GM12878 (cell line): ENCODE results near the gene RPL22. TPM values are rescaled to one million over a fixed set of nuclear protein-coding genes. Genes with fewer than 3 reads are reported as not detected.

Source experiments
- ATAC-seq: fragments of 200-7000 bp; cut with Tn5 transposase; 3 replicates; pipeline ENCODE4 v1.9.1; 2020; ENCODE audit warnings: mild to moderate bottlenecking, moderate library complexity
- BruUV-seq: library from RNA; stranded (reverse); fragments of 400-500 nt; replicated peaks from 2 replicates; lab custom pipeline; 2021; lab: Mats Ljungman, UMichigan
- CTCF ChIA-PET: fragments of 300-600 bp; sonication (Branson Sonifier 250); formaldehyde crosslinking; extraction: SDS; loops from one replicate; lab custom pipeline; 2021; ENCODE audit warnings: inconsistent platforms; lab: Yijun Ruan, JAX
- POLR2A ChIA-PET: fragments of 350-600 bp; formaldehyde crosslinking; extraction: SDS; loops from one replicate; lab custom pipeline; 2021; ENCODE audit warnings: inconsistent platforms; lab: Charles Lee
- RAD21 ChIA-PET: fragments of 300-600 bp; sonication (Branson Sonifier 250); formaldehyde crosslinking; loops from one replicate; lab custom pipeline; 2023; ENCODE audit warnings: antibody characterized with exemption; ENCODE audit not compliant: unreplicated experiment; lab: Charles Lee
- SMC1A ChIA-PET: fragments of 300-600 bp; sonication (Branson Sonifier 250); formaldehyde crosslinking; loops from one replicate; lab custom pipeline; 2023; ENCODE audit not compliant: unreplicated experiment, uncharacterized antibody; lab: Charles Lee
- DNase-seq: peaks from one replicate; pipeline ENCODE4 v3.0.0-alpha.2; 2011; ENCODE audit warnings: low read depth, low spot score
- FAIRE-seq: peaks from 3 replicates; lab custom pipeline; 2011; peaks lifted over from hg19 to GRCh38; lab: Jason Lieb, UNC
- H2AFZ ChIP-seq: 2 replicates; pipeline ENCODE4 v1.6.0; 2011; ENCODE audit warnings: low read depth, low read length, control low read depth; ENCODE audit not compliant: control insufficient read depth
- H3K27ac ChIP-seq: 2 replicates; pipeline ENCODE4 v1.5.1; 2011; ENCODE audit warnings: control low read depth; ENCODE audit not compliant: control insufficient read depth, insufficient read depth
- H3K27me3 ChIP-seq, 2 experiments: replicated peaks in 1 of 2; 2 replicates each; pipeline versions ENCODE4 v1.6.0 to v1.6.1; 2011; ENCODE audit warnings: low read length in 1 of 2; ENCODE audit not compliant: control insufficient read depth in 2 of 2, insufficient read depth in 2 of 2
- H3K36me3 ChIP-seq, 2 experiments: 2 replicates each; pipeline ENCODE4 v1.5.1; 2011; ENCODE audit warnings: low read length in 1 of 2; ENCODE audit not compliant: control insufficient read depth in 2 of 2, insufficient read depth in 2 of 2
- H3K4me1 ChIP-seq: 2 replicates; pipeline ENCODE4 v1.6.1; 2011; ENCODE audit warnings: mild to moderate bottlenecking, low read length, moderate library complexity, mixed read lengths; ENCODE audit not compliant: control insufficient read depth, insufficient read depth
- H3K4me2 ChIP-seq: 2 replicates; pipeline ENCODE4 v1.6.0; 2011; ENCODE audit warnings: control low read depth; ENCODE audit not compliant: control insufficient read depth, insufficient read depth
- H3K4me3 ChIP-seq: fragments of 200-600 bp; sonication (generic); 2 replicates; pipeline ENCODE4 v1.5.1; 2016
- H3K79me2 ChIP-seq: 2 replicates; pipeline ENCODE4 v1.6.0; 2011; ENCODE audit warnings: low read length; ENCODE audit not compliant: control insufficient read depth, insufficient read depth
- H3K9ac ChIP-seq: 2 replicates; pipeline ENCODE4 v1.8.0; 2011; ENCODE audit warnings: low read length, control low read depth, mixed read lengths; ENCODE audit not compliant: control insufficient read depth, insufficient read depth
- H3K9me3 ChIP-seq: replicated peaks from 3 replicates; pipeline ENCODE4 v1.5.1; 2011; ENCODE audit warnings: mild to moderate bottlenecking, low read length; ENCODE audit not compliant: control insufficient read depth, insufficient read depth
- H4K20me1 ChIP-seq: 2 replicates; pipeline ENCODE4 v1.6.0; 2011; ENCODE audit not compliant: control insufficient read depth, insufficient read depth
- ASH2L ChIP-seq: fragments of 300-600, 200-600 bp; sonication (generic); IDR thresholded peaks from 2 replicates; pipeline ENCODE4 v1.6.1; 2017; ENCODE audit warnings: low read depth, mild to moderate bottlenecking, borderline replicate concordance
- EED ChIP-seq: sonication (generic); IDR thresholded peaks from 2 replicates; pipeline ENCODE4 v1.6.1; 2016; ENCODE audit warnings: antibody characterized with exemption, low read depth
- ESRRA ChIP-seq: IDR thresholded peaks from 2 replicates; pipeline ENCODE4 v1.6.1; 2012; ENCODE audit warnings: mild to moderate bottlenecking, low read length, improper control_type of control experiment
- MEF2A ChIP-seq: IDR thresholded peaks from 2 replicates; pipeline ENCODE4 v1.6.1; 2011; ENCODE audit warnings: low read depth, mild to moderate bottlenecking, low read length, moderate library complexity; ENCODE audit not compliant: insufficient read depth
- MYB ChIP-seq: fragments of 150-350 bp; IDR thresholded peaks from 2 replicates; pipeline ENCODE4 v1.6.1; 2014; ENCODE audit warnings: mild to moderate bottlenecking, low read depth, low read length, borderline replicate concordance
- NFYB ChIP-seq: IDR thresholded peaks from 2 replicates; pipeline ENCODE4 v1.6.1; 2011; ENCODE audit warnings: low read depth, mild to moderate bottlenecking, low read length, improper control_type of control experiment, moderate library complexity; ENCODE audit not compliant: insufficient read depth
- PRDM15 ChIP-seq: fragments of 450-650 bp; formaldehyde crosslinking; IDR thresholded peaks from 2 replicates; pipeline ENCODE4 v1.4.0; 2020; ENCODE audit warnings: mild to moderate bottlenecking, moderate library complexity
- RBBP5 ChIP-seq: fragments of 200-600 bp; sonication (generic); conservative IDR thresholded peaks from 2 replicates; pipeline ENCODE4 v1.6.1; 2016
- SIN3A ChIP-seq: IDR thresholded peaks from 2 replicates; pipeline ENCODE4 v1.6.1; 2012; ENCODE audit warnings: low read depth, low read length, improper control_type of control experiment
- SIX5 ChIP-seq: IDR thresholded peaks from 2 replicates; pipeline ENCODE4 v1.6.1; 2011; ENCODE audit warnings: mild to moderate bottlenecking, low read depth, low read length, moderate library complexity; ENCODE audit not compliant: severe bottlenecking
- SMAD5 ChIP-seq: IDR thresholded peaks from 2 replicates; pipeline ENCODE4 v1.6.1; 2016; ENCODE audit warnings: antibody characterized with exemption, low read depth
- SREBF1 ChIP-seq: IDR thresholded peaks from 2 replicates; pipeline ENCODE4 v1.6.1; 2012; ENCODE audit warnings: mild to moderate bottlenecking, low read length
- TAF1 ChIP-seq: IDR thresholded peaks from 2 replicates; pipeline ENCODE4 v1.6.1; 2011; ENCODE audit warnings: mild to moderate bottlenecking, low read depth, low read length, borderline replicate concordance
- YBX1 ChIP-seq: fragments of 450-650 bp; IDR thresholded peaks from 2 replicates; pipeline ENCODE4 v1.6.1; 2016; ENCODE audit warnings: antibody characterized with exemption
- ZBTB4 ChIP-seq: fragments of 450-650 bp; formaldehyde crosslinking; IDR thresholded peaks from 2 replicates; pipeline ENCODE4 v1.4.0; 2022; ENCODE audit warnings: mild to moderate bottlenecking, moderate library complexity
- WGBS: methylation state at CpG from one replicate; pipeline ENCODE4 v1.1.6; 2016; ENCODE audit warnings: low lambda C conversion rate; ENCODE audit not compliant: insufficient replicate concordance, insufficient coverage; ENCODE audit errors: missing lambda C conversion rate; 5-methylcytosine and 5-hydroxymethylcytosine counted together
- in situ Hi-C: fragments of 300-500 bp; cut with MboI; formaldehyde crosslinking; loops from 9 replicates; pipeline ENCODE4 v1.14.3; 2018; ENCODE audit warnings: mixed read lengths
- intact Hi-C: fragments of 100-400 bp; cut with micrococcal nuclease; formaldehyde crosslinking; loops from one replicate; pipeline ENCODE4 v1.14.2; 2022; ENCODE audit not compliant: unreplicated experiment
- polyA plus RNA-seq, 11 experiments: library from polyadenylated mRNA; depleted of rRNA in 4 of 11; unstranded in 6 of 11; stranded (reverse) in 5 of 11; fragments of >200 nt; fragmentation: Nextera tagmentation in 4 of 11; fragmentation: Illumina TruSeq in 1 of 11; extraction: Ambion mirVana in 4 of 11; extraction: Trizol in 1 of 11; gene quantifications; 1 replicate in 1 of 11; 2 replicates in 10 of 11; pipeline versions ENCODE4 v1.2.1 to v1.2.3, GENCODE V29; 2011 to 2016; ENCODE audit warnings: inconsistent platforms in 2 of 11, missing spikeins in 2 of 11, low read depth in 1 of 11
- total RNA-seq, 4 experiments: library from RNA; depleted of rRNA in 3 of 4; stranded (reverse); fragments of >200 nt in 3 of 4; fragmentation: Illumina TruSeq in 1 of 4; extraction: Trizol in 1 of 4; gene quantifications; 2 replicates each; pipeline versions ENCODE4 v1.2.1 to v1.2.3, GENCODE V29; 2013 to 2021

The RPL22 gene
- total and polyA plus RNA-seq, 10 of the 15 experiments (the other 5 are each of a cell fraction or from before 2014, with no cell fraction given): 191 to 560 (median 430) TPM

GRCh38 chr1:6177681-6178380 lies 21.6 kb downstream of the RPL22 start:
- H3K4me3 ChIP-seq: no peak overlapping the region
- H2AFZ ChIP-seq: no peak overlapping the region
- no peaks in the 10 kb centered on the region for H3K4me1 ChIP-seq
- ChIA-PET RAD21 (no interaction called here), SMC1A (interaction anchor here (1.4 kb wide), 1 partner anchor 10 kb away, joined by 4 read pairs; no protein-coding TSS in a partner anchor), POLR2A (no interaction called here), CTCF (no interaction called here)
- 32% methylated on average over 18 of the region's 18 CpGs for WGBS
- no TSS peak for BruUV-seq
- DNase-seq (no peak), ATAC-seq (no peak), FAIRE-seq (no peak)
- TF ChIP-seq YBX1 (no peak), NFYB (no peak), MEF2A (no peak), ASH2L (no peak), SIX5 (no peak), SREBF1 (no peak), SIN3A (no peak), SMAD5 (no peak), PRDM15 (CRISPR knock-in tag) (no peak), EED (no peak), ESRRA (no peak), MYB (no peak), ZBTB4 (CRISPR knock-in tag) (no peak), TAF1 (no peak), RBBP5 (no peak)
- H4K20me1 ChIP-seq: no peaks in the 10 kb centered on the region; the same call in 1 of the 2 replicates
- in situ Hi-C loops: no loop called here
- no peak overlapping the region for H3K9ac ChIP-seq
- intact Hi-C loops: no loop called here
- no peaks in the 10 kb centered on the region; the same call in 2 of the 3 replicates for H3K9me3 ChIP-seq
- no peak overlapping the region for H3K4me2 ChIP-seq
- H3K27me3 ChIP-seq: peaks cover 0 to 5% of the 10 kb centered on the region in 2 experiments; a peak in 2 of 4 replicates
- H3K27ac ChIP-seq: no peak overlapping the region
- H3K79me2 ChIP-seq: no peaks in the 10 kb centered on the region
- no peaks in the 10 kb centered on the region for H3K36me3 ChIP-seq
